HFFc6 (cell line): ENCODE results near the gene POU3F1. TPM values are rescaled to one million over a fixed set of nuclear protein-coding genes. Genes with fewer than 3 reads are reported as not detected.
"Not testable (repeated sequence)": the region's sequence is repeated elsewhere in the genome, so short reads cannot be mapped to it uniquely, and the experiment has no call there.

ENCODE experiments used
- DNase-seq: peaks from one replicate; pipeline ENCODE4 v3.0.0-alpha.2; 2018
- H3K27ac Mint-ChIP-seq: 2 replicates; pipeline ENCODE4 v1.8.0; 2020; ENCODE audit warnings: mild to moderate bottlenecking, mixed read lengths
- H3K27me3 Mint-ChIP-seq: 2 replicates; pipeline ENCODE4 v1.8.0; 2021; ENCODE audit warnings: mild to moderate bottlenecking, moderate library complexity, mixed read lengths; ENCODE audit not compliant: insufficient read depth
- H3K36me3 Mint-ChIP-seq: 2 replicates; pipeline ENCODE4 v1.8.0; 2021; ENCODE audit warnings: low read depth, mixed read lengths
- H3K4me1 Mint-ChIP-seq: 2 replicates; pipeline ENCODE4 v1.8.0; 2020; ENCODE audit warnings: low read depth, mixed read lengths
- H3K4me3 Mint-ChIP-seq: 2 replicates; pipeline ENCODE4 v1.8.0; 2020; ENCODE audit warnings: mild to moderate bottlenecking, moderate library complexity, mixed read lengths
- H3K9me3 Mint-ChIP-seq: 2 replicates; pipeline ENCODE4 v1.8.0; 2020; ENCODE audit warnings: mild to moderate bottlenecking, mixed read lengths
- CTCF ChIP-seq: fragments of 200-600 bp; sonication (generic); IDR thresholded peaks from 2 replicates; pipeline ENCODE4 v1.5.0; 2021; ENCODE audit warnings: antibody characterized with exemption, mild to moderate bottlenecking
- total RNA-seq, 6 experiments: library from RNA; stranded (reverse); fragmentation: NEBNext Ultra II Directional; extraction: Animal tissue kit (Norgen Biotek cat#: 25700); gene quantifications; 2 replicates in 1 of 6; 3 replicates in 5 of 6; pipeline ENCODE4 v1.2.3, GENCODE V29; 2021

Gene POU3F1
- total RNA-seq, 6 experiments from 2014 or later = 0.11 TPM; not detected in 5

- no peak for TF ChIP-seq CTCF
- peaks cover 43% of the 10 kb centered on the region for H3K27me3 Mint-ChIP-seq
- H3K4me3 Mint-ChIP-seq = no peak overlapping the region
- DNase-seq = no peak
- peaks cover 18% of the 10 kb centered on the region for H3K4me1 Mint-ChIP-seq
- H3K27ac Mint-ChIP-seq = no peak overlapping the region
- H3K9me3 Mint-ChIP-seq = no peaks in the 10 kb centered on the region
- no peaks in the 10 kb centered on the region for H3K36me3 Mint-ChIP-seq
These were observed 7.1 kb downstream of the POU3F1 start for GRCh38 chr1:38039331-38040088.

GRCh38 chr1:38038861-38039260 lies 7.7 kb downstream of the POU3F1 start:
- TF ChIP-seq CTCF = no peak
- Mint-ChIP-seq H3K4me3 (no peak overlapping the region), H3K9me3 (no peaks in the 10 kb centered on the region), H3K27ac (peak overlapping the region; percentile 17; the same call in 1 of the 2 replicates), H3K36me3 (no peaks in the 10 kb centered on the region), H3K4me1 (peaks cover 14% of the 10 kb centered on the region), H3K27me3 (peaks cover 41% of the 10 kb centered on the region)
- peak; percentile 71 for DNase-seq

DNA sequence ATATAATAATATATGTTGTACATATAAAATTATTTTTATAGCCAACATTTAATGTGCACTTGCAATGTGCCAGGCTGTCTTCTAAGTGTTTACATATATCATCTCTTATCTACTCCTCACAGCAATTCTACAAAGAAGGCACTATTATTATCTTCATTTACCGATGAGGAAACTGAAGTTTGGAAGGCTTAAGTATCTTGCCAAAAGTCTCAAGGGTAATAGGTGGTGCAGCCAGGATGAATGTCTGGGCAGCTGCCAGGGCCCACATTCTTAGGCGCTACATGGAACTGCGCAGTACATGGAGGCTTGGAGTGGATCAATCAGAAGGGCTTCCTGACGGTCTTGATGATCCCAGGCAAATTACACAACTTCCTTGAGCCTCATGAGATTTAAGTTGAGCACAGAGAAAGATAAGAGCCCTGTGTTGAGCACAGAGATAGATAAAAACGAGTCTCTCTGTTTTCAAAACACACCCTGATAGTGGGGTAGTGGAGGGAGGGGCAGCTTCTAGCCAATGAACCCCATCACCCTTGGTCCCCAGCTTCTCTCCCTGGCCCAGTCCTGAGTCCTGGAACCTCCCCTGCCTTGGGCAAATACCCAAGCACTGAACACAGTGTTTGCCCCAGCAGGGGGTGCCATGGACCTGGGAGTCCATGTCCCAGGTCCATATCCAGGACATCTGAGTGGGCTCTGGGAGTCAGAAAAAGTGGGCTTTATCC lies 9.2 kb downstream of the POU3F1 start:
- Mint-ChIP-seq H3K27ac (no peak overlapping the region), H3K4me1 (peaks cover 13% of the 10 kb centered on the region), H3K9me3 (no peaks in the 10 kb centered on the region), H3K36me3 (no peaks in the 10 kb centered on the region), H3K27me3 (peaks cover 29% of the 10 kb centered on the region), H3K4me3 (no peak overlapping the region)
- TF ChIP-seq CTCF = peak; percentile 68
- no peak for DNase-seq

DNA sequence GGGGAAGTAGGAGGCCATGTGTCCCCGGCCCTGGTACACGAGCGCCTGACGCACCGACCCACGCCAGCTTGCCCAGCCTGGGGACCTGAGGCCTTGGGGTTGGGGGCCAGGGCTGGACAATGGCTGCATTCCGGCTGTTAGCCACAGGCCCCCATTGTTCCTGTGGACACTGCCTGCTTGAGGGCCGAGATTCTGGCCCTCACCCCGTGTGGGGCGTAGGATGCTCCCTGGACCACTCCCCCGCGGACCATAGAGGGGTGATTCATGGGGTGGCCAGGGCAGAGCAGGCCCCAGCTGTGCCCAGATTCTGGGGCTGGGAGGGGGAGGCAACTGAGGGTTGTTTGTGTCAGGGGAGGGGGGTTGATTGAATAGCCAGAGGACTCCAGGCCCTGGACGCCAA lies 11.7 kb downstream of the POU3F1 start:
- no peak for DNase-seq
- H3K9me3 Mint-ChIP-seq = no peaks in the 10 kb centered on the region

DNA sequence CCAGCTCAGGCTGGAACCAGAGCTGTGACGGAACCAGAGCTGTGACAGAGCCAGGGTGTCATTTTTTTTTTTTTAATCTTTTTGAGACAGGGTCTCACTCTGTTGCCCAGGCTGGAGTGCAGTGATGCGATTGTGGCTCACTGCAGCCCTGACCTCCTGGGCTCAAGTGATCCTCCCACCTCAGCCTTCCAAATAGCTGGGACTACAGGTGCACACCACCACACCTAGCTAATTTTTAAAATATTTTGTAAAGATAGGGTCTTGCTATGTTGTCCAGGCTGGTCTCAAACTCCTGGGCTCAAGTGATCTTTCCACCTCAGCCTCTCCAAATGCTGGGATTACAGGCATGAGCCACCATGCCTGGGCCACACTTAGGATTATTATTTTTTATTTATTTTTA lies 13.6 kb downstream of the POU3F1 start:
- H3K27ac Mint-ChIP-seq, DNase-seq, H3K4me3 Mint-ChIP-seq, H3K27me3 Mint-ChIP-seq, H3K9me3 Mint-ChIP-seq, H3K36me3 Mint-ChIP-seq: not testable (repeated sequence)
- H3K4me1 Mint-ChIP-seq = peaks cover 28% of the 10 kb centered on the region

More for the DNA sequence above, 11.7 kb downstream of the POU3F1 start:
- no peaks in the 10 kb centered on the region for H3K36me3 Mint-ChIP-seq
- no peak overlapping the region for H3K4me3 Mint-ChIP-seq
- H3K4me1 Mint-ChIP-seq = peaks cover 22% of the 10 kb centered on the region
- no peak for TF ChIP-seq CTCF
- no peak overlapping the region for H3K27ac Mint-ChIP-seq
- peaks cover 11% of the 10 kb centered on the region for H3K27me3 Mint-ChIP-seq

DNA sequence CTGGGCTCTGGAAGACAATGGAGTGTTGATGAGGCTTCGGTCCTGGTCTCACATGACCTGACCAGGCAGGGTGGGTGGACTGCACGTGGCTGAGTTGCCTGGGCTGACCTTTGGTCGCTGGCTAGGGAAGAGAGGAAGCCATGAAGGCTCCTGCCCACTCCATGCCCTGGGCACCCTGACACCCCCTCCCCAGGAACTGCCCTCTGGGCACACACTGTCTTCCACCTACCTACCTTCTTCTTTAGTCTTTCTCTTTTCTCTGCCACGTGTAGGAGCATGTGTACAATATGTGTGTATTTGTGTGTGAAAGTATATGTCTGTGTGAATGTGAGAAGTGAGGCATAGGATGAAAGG lies 15.1 kb downstream of the POU3F1 start:
- no peak for TF ChIP-seq CTCF

More for the DNA sequence above, 15.1 kb downstream of the POU3F1 start:
- H3K27me3 Mint-ChIP-seq = peaks cover 8% of the 10 kb centered on the region
- no peaks in the 10 kb centered on the region for H3K9me3 Mint-ChIP-seq
- no peaks in the 10 kb centered on the region for H3K36me3 Mint-ChIP-seq
- DNase-seq = no peak
- peaks cover 41% of the 10 kb centered on the region for H3K4me1 Mint-ChIP-seq
- H3K27ac Mint-ChIP-seq = no peak overlapping the region; the same call in 1 of the 2 replicates
- H3K4me3 Mint-ChIP-seq = no peak overlapping the region
